Vagina (tissue), 2 donors: ENCODE results near the gene C3orf22. TPM values are rescaled to one million over a fixed set of nuclear protein-coding genes. Genes with fewer than 3 reads are reported as not detected.

Source experiments
- DNase-seq, 2 donors: peaks; one replicate each; pipeline ENCODE4 v3.0.0-alpha.2; 2017; ENCODE audit errors: extremely low spot score in 2 of 2
- H3K27ac ChIP-seq: fragments of 200-600 bp; sonication (generic); one replicate; pipeline ENCODE4 v1.5.1; 2019
- H3K27me3 ChIP-seq: fragments of 200-600 bp; sonication (generic); one replicate; pipeline ENCODE4 v1.5.1; 2019
- H3K36me3 ChIP-seq, 2 donors: fragments of 200-600 bp; sonication (generic); one replicate each; pipeline ENCODE4 v1.5.1; 2017 to 2019
- H3K4me1 ChIP-seq: fragments of 200-600 bp; sonication (generic); one replicate; pipeline ENCODE4 v1.5.1; 2019
- H3K4me3 ChIP-seq, 2 donors: fragments of 200-600 bp; sonication (generic); 1 replicate in 1 of 2; 2 replicates in 1 of 2; pipeline ENCODE4 v1.5.1; 2016 to 2019
- H3K9me3 ChIP-seq: fragments of 200-600 bp; sonication (generic); one replicate; pipeline ENCODE4 v1.5.1; 2019
- CTCF ChIP-seq, 3 experiments: fragments of 450-650 bp in 2 of 3; fragments of 200-600 bp in 1 of 3; sonication (generic) in 1 of 3; IDR thresholded peaks; one replicate each; pipeline ENCODE4 v1.5.1; 2017 to 2019; ENCODE audit warnings: antibody characterized with exemption in 3 of 3, mild to moderate bottlenecking in 2 of 3, moderate library complexity in 2 of 3
- POLR2A ChIP-seq, 2 donors: fragments of 450-650 bp; IDR thresholded peaks; one replicate each; pipeline ENCODE4 v1.6.1; 2017; ENCODE audit warnings: antibody characterized with exemption in 2 of 2, mild to moderate bottlenecking in 2 of 2, moderate library complexity in 2 of 2
- POLR2AphosphoS5 ChIP-seq, 2 donors: sonication (generic); formaldehyde crosslinking; IDR thresholded peaks; one replicate each; pipeline ENCODE4 v1.9.0; 2017; ENCODE audit warnings: antibody characterized with exemption in 2 of 2, mild to moderate bottlenecking in 2 of 2, low read depth in 1 of 2; ENCODE audit not compliant: insufficient read depth in 1 of 2
- intact Hi-C: fragments of 100-400 bp; cut with DNase I; formaldehyde crosslinking; loops from one replicate; pipeline ENCODE4 v1.15.1; 2023
- total RNA-seq: library from RNA; depleted of rRNA; stranded (reverse); fragments of >200 nt; gene quantifications from one replicate; pipeline ENCODE4 v1.2.3, GENCODE V29; 2016

C3orf22 gene
- total RNA-seq, 1 donor from 2014 or later: not detected

- Histone ChIP-seq H3K4me1 (no peaks in the 10 kb centered on the region), H3K4me3 (no peak overlapping the region), H3K36me3 (no peaks in the 10 kb centered on the region), H3K27ac (no peak overlapping the region), H3K9me3 (no peaks in the 10 kb centered on the region), H3K27me3 (no peaks in the 10 kb centered on the region)
- no peak for DNase-seq
- no peak for TF ChIP-seq CTCF (IDR thresholded peaks at IDR 0.05)
- no peak for TF ChIP-seq POLR2AphosphoS5 (IDR thresholded peaks at IDR 0.05; ENCODE audit: insufficient read depth in 1 of 2, low read depth in 1 of 2)
- no peak for TF ChIP-seq POLR2A (IDR thresholded peaks at IDR 0.05)
- intact Hi-C loops: no loop called here
These were observed 23.6 kb upstream of the C3orf22 start for GRCh38 chr3:126582311-126582710.

- no peak overlapping the region for H3K4me3 ChIP-seq
- no peak for TF ChIP-seq CTCF (IDR thresholded peaks at IDR 0.05)
- no peak for TF ChIP-seq POLR2A (IDR thresholded peaks at IDR 0.05)
- no peak for TF ChIP-seq POLR2AphosphoS5 (IDR thresholded peaks at IDR 0.05; ENCODE audit: insufficient read depth in 1 of 2, low read depth in 1 of 2)
- no peaks in the 10 kb centered on the region for H3K9me3 ChIP-seq
- no peaks in the 10 kb centered on the region for H3K4me1 ChIP-seq
- DNase-seq: no peak
- H3K36me3 ChIP-seq: no peaks in the 10 kb centered on the region
- intact Hi-C loops: no loop called here
- no peaks in the 10 kb centered on the region for H3K27me3 ChIP-seq
- H3K27ac ChIP-seq: no peak overlapping the region
These were observed 22.8 kb upstream of the C3orf22 start for GRCh38 chr3:126581569-126581968.

- TF ChIP-seq POLR2A (IDR thresholded peaks at IDR 0.05): no peak
- no peak for TF ChIP-seq CTCF (IDR thresholded peaks at IDR 0.05)
- TF ChIP-seq POLR2AphosphoS5 (IDR thresholded peaks at IDR 0.05; ENCODE audit: insufficient read depth in 1 of 2, low read depth in 1 of 2): no peak
- DNase-seq: no peak
- H3K27ac ChIP-seq: no peak overlapping the region
- H3K36me3 ChIP-seq: no peaks in the 10 kb centered on the region
- no peaks in the 10 kb centered on the region for H3K4me1 ChIP-seq
- H3K27me3 ChIP-seq: no peaks in the 10 kb centered on the region
- no peaks in the 10 kb centered on the region for H3K9me3 ChIP-seq
- intact Hi-C loops: no loop called here
- no peak overlapping the region for H3K4me3 ChIP-seq
These were observed 22.0 kb upstream of the C3orf22 start for GRCh38 chr3:126580746-126581145.

GRCh38 chr3:126578702-126579101, 20.0 kb upstream of the C3orf22 start:
- TF ChIP-seq POLR2AphosphoS5 (IDR thresholded peaks at IDR 0.05; ENCODE audit: insufficient read depth in 1 of 2, low read depth in 1 of 2) (no peak), CTCF (IDR thresholded peaks at IDR 0.05) (no peak), POLR2A (IDR thresholded peaks at IDR 0.05) (no peak)
- no peaks in the 10 kb centered on the region for H3K36me3 ChIP-seq
- DNase-seq: no peak
- H3K4me1 ChIP-seq: no peaks in the 10 kb centered on the region
- intact Hi-C loops: no loop called here
- no peaks in the 10 kb centered on the region for H3K27me3 ChIP-seq
- H3K27ac ChIP-seq: no peak overlapping the region
- H3K9me3 ChIP-seq: no peaks in the 10 kb centered on the region
- no peak overlapping the region for H3K4me3 ChIP-seq

- Histone ChIP-seq H3K4me3 (no peak overlapping the region), H3K27me3 (no peaks in the 10 kb centered on the region), H3K27ac (no peak overlapping the region), H3K36me3 (no peaks in the 10 kb centered on the region), H3K4me1 (no peaks in the 10 kb centered on the region), H3K9me3 (no peaks in the 10 kb centered on the region)
- intact Hi-C loops: no loop called here
- TF ChIP-seq POLR2AphosphoS5 (IDR thresholded peaks at IDR 0.05; ENCODE audit: insufficient read depth in 1 of 2, low read depth in 1 of 2) (no peak), POLR2A (IDR thresholded peaks at IDR 0.05) (no peak), CTCF (IDR thresholded peaks at IDR 0.05) (no peak)
- DNase-seq: no peak
These were observed 18.5 kb upstream of the C3orf22 start for GRCh38 chr3:126577261-126577660.
